Common myeloid progenitor, CD34-positive (primary cell): ENCODE measurements around the gene RIMBP3B.
"Not testable (repeated sequence)": the region's sequence is repeated elsewhere in the genome, so short reads cannot be mapped to it uniquely, and the experiment has no call there.

Source experiments
- CTCF ChIA-PET: fragments of 350-600 bp; sonication (Branson Sonifier 250); formaldehyde crosslinking; loops from one replicate; lab custom pipeline; 2021; ENCODE audit warnings: antibody characterized with exemption; lab: Charles Lee
- POLR2A ChIA-PET: fragments of 350-600 bp; sonication (Branson Sonifier 250); formaldehyde crosslinking; loops from one replicate; lab custom pipeline; 2021; ENCODE audit warnings: antibody characterized with exemption; lab: Charles Lee
- DNase-seq, 3 donors: peaks; one replicate each; pipeline versions ENCODE4 v3.0.0 to v3.0.0-alpha.2; 2013
- H3K27ac ChIP-seq, 2 experiments: 1 replicate in 1 of 2; 2 replicates in 1 of 2; pipeline ENCODE4 v1.7.0; 2013; ENCODE audit warnings: inconsistent platforms in 2 of 2, low read length in 2 of 2, mild to moderate bottlenecking in 2 of 2, low read depth in 1 of 2, moderate library complexity in 1 of 2; ENCODE audit not compliant: severe bottlenecking in 2 of 2, insufficient read depth in 1 of 2, poor library complexity in 1 of 2
- H3K27me3 ChIP-seq, 5 experiments: replicated peaks in 2 of 5; 1 replicate in 3 of 5; 2 replicates in 2 of 5; pipeline versions ENCODE4 v1.6.1 to v1.7.0; 2013; ENCODE audit warnings: low read length in 4 of 5, mild to moderate bottlenecking in 2 of 5, moderate library complexity in 2 of 5, inconsistent platforms in 1 of 5; ENCODE audit not compliant: insufficient read depth in 5 of 5, control insufficient read depth in 4 of 5
- H3K36me3 ChIP-seq, 4 experiments: 1 replicate in 2 of 4; 2 replicates in 2 of 4; pipeline versions ENCODE4 v1.6.1 to v1.7.0; 2013; ENCODE audit warnings: low read length in 3 of 4, control low read depth in 1 of 4, mild to moderate bottlenecking in 1 of 4; ENCODE audit not compliant: control insufficient read depth in 4 of 4, insufficient read depth in 4 of 4
- H3K4me1 ChIP-seq, 4 experiments: 1 replicate in 3 of 4; 2 replicates in 1 of 4; pipeline versions ENCODE4 v1.6.1 to v1.7.1; 2013; ENCODE audit warnings: low read length in 3 of 4, mild to moderate bottlenecking in 3 of 4, control low read depth in 1 of 4, inconsistent platforms in 1 of 4, moderate library complexity in 1 of 4; ENCODE audit not compliant: control insufficient read depth in 4 of 4, insufficient read depth in 4 of 4; ENCODE audit errors: control extremely low read depth in 1 of 4
- H3K4me3 ChIP-seq, 7 experiments: 1 replicate in 4 of 7; 2 replicates in 3 of 7; pipeline versions ENCODE4 v1.5.1 to v1.7.0; 2013; ENCODE audit warnings: mild to moderate bottlenecking in 7 of 7, low read length in 6 of 7, moderate library complexity in 6 of 7, inconsistent platforms in 2 of 7, low read depth in 2 of 7, control low read depth in 1 of 7; ENCODE audit not compliant: insufficient read depth in 4 of 7, control insufficient read depth in 1 of 7; ENCODE audit errors: extremely low read depth in 1 of 7
- H3K9me3 ChIP-seq, 5 experiments: 1 replicate in 4 of 5; 2 replicates in 1 of 5; pipeline versions ENCODE4 v1.6.1 to v1.7.1; 2013; ENCODE audit warnings: low read length in 4 of 5, mild to moderate bottlenecking in 2 of 5, inconsistent platforms in 1 of 5, low read depth in 1 of 5, moderate library complexity in 1 of 5; ENCODE audit not compliant: control insufficient read depth in 4 of 5, insufficient read depth in 2 of 5; ENCODE audit errors: control extremely low read depth in 1 of 5
- WGBS: methylation state at CpG from one replicate; pipeline ENCODE4 v1.1.5; 2013; ENCODE audit not compliant: insufficient coverage; 5-methylcytosine and 5-hydroxymethylcytosine counted together

Gene RIMBP3B

GRCh38 chr22:21417853-21418252 lies 34.3 kb downstream of the RIMBP3B start:
- H3K9me3 ChIP-seq, DNase-seq, H3K27ac ChIP-seq, CTCF ChIA-PET, H3K36me3 ChIP-seq, H3K4me1 ChIP-seq, H3K27me3 ChIP-seq, POLR2A ChIA-PET: not testable (repeated sequence)
- no CpG with 5 or more reads among the region's 33 CpGs for WGBS
- peak overlapping the region in 6 of 7 experiments; percentile 20 to 70 (median 51) for H3K4me3 ChIP-seq

- H3K4me1 ChIP-seq, CTCF ChIA-PET, POLR2A ChIA-PET, H3K4me3 ChIP-seq, H3K27ac ChIP-seq, H3K27me3 ChIP-seq, DNase-seq, H3K9me3 ChIP-seq, H3K36me3 ChIP-seq: not testable (repeated sequence)
- 100% methylated on average over 1 of the region's 15 CpGs for WGBS
Measured at GRCh38 chr22:21418974-21419638, 35.6 kb downstream of the RIMBP3B start.

GRCh38 chr22:21420180-21420763 lies 36.7 kb downstream of the RIMBP3B start:
- H3K27me3 ChIP-seq, DNase-seq, H3K4me3 ChIP-seq, H3K4me1 ChIP-seq, CTCF ChIA-PET, H3K27ac ChIP-seq, H3K9me3 ChIP-seq, H3K36me3 ChIP-seq, POLR2A ChIA-PET: not testable (repeated sequence)
- no CpG with 5 or more reads among the region's 19 CpGs for WGBS

GRCh38 chr22:21424084-21424709 lies 40.6 kb downstream of the RIMBP3B start:
- H3K27ac ChIP-seq, CTCF ChIA-PET, H3K9me3 ChIP-seq, H3K27me3 ChIP-seq, DNase-seq, H3K4me1 ChIP-seq, H3K4me3 ChIP-seq, POLR2A ChIA-PET, H3K36me3 ChIP-seq: not testable (repeated sequence)
- WGBS: no CpG with 5 or more reads among the region's 12 CpGs

GRCh38 chr22:21434378-21435233 lies 51.1 kb downstream of the RIMBP3B start:
- POLR2A ChIA-PET, H3K4me3 ChIP-seq, H3K27ac ChIP-seq, H3K9me3 ChIP-seq, CTCF ChIA-PET, H3K27me3 ChIP-seq, H3K4me1 ChIP-seq, DNase-seq, H3K36me3 ChIP-seq: not testable (repeated sequence)
- WGBS: no CpG with 5 or more reads among the region's 15 CpGs

- H3K4me3 ChIP-seq, H3K27ac ChIP-seq, POLR2A ChIA-PET, CTCF ChIA-PET, DNase-seq, H3K9me3 ChIP-seq, H3K4me1 ChIP-seq, H3K36me3 ChIP-seq, H3K27me3 ChIP-seq: not testable (repeated sequence)
- no CpG with 5 or more reads among the region's 12 CpGs for WGBS
Measured at GRCh38 chr22:21435998-21436810, 52.7 kb downstream of the RIMBP3B start.
